ENCODE data around the gene LRSAM1. TPM values are rescaled to one million over a fixed set of nuclear protein-coding genes. Genes with fewer than 3 reads are reported as not detected.
A peak's percentile ranks its signal among the peaks of the same experiment; 100 is the strongest.

Gene LRSAM1
- total and polyA plus RNA-seq, 9 of the 15 experiments (the other 6 are each of a cell fraction or from before 2014, with no cell fraction given) = 0.07 to 16.2 (median 4.7) TPM

DNA sequence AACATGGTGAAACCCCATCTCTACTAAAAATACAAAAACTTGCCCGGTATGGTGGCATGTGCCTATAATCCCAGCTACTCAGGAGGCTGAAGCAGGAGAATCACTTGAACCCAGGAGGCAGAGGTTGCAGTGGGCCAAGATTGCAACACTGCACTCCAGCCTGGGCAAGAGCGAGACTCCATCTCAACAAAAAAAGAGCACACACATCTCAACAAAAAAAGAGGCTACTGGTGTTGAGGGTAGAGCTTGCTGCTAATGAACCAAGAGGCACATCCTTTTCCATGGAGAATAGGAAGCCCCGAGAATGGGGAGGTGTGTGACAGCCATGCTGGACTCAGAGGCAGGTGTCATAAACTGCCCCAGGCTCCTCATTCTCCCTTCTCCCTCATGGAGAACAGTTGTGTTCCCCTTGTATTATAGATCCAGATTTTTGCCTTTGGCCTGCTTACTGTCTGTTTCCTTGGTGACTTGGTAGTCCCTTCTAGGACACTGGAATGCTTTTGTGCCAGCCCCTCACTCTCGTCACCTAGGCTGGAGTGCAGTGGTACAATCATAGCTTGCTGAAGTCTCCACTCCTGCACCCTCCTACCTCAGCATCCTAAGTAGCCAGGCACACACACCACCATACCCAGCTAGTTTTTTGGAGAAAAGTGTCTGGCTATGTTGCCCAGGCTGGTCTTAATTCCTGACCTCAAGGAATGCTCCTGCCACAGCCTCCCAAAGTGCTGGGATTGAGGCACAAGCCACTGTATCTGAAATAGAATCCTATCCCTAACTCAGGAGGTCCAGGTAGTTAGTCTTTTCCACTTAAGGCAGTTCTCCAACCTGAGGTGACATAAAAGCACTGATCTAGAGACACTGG lies 5.2 kb upstream of the LRSAM1 start (continued):
- TF ChIP-seq SIX5 (IDR thresholded peaks at IDR 0.05; ENCODE audit: borderline replicate concordance in 1 of 2, insufficient read depth in 1 of 2, low read depth in 1 of 2, low read length in 2 of 2) (no peak), ZNF121 (CRISPR knock-in tag; conservative IDR thresholded peaks at IDR 0.05) (peak; percentile 98), GTF2E2 (tag; IDR thresholded peaks at IDR 0.05) (no peak), EHMT2 (IDR thresholded peaks at IDR 0.05) (no peak), DIDO1 (tag; IDR thresholded peaks at IDR 0.05; ENCODE audit: low read depth) (no peak), MYNN (IDR thresholded peaks at IDR 0.05) (peak; percentile 59), MYNN (CRISPR knock-in tag; IDR thresholded peaks at IDR 0.05) (no peak), CREB1 (IDR thresholded peaks at IDR 0.05) (no peak; the same call in 1 of the 2 replicates), CREB1 (CRISPR knock-in tag; IDR thresholded peaks at IDR 0.05) (no peak), ZNF551 (CRISPR knock-in tag; IDR thresholded peaks at IDR 0.05) (no peak), PTTG1 (tag; IDR thresholded peaks at IDR 0.05; ENCODE audit: low read depth) (no peak), ZNF77 (CRISPR knock-in tag; IDR thresholded peaks at IDR 0.05) (peak; percentile 7; the same call in 1 of the 2 replicates), POLR2AphosphoS5 (IDR thresholded peaks at IDR 0.05; ENCODE audit: control insufficient read depth, insufficient read depth, low read depth, low read length) (peak; percentile 55; the same call in 1 of the 2 replicates)
- TF ChIP-seq, protein P1, sequence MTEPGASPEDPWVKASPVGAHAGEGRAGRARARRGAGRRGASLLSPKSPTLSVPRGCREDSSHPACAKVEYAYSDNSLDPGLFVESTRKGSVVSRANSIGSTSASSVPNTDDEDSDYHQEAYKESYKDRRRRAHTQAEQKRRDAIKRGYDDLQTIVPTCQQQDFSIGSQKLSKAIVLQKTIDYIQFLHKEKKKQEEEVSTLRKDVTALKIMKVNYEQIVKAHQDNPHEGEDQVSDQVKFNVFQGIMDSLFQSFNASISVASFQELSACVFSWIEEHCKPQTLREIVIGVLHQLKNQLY (CRISPR knock-in tag; conservative IDR thresholded peaks at IDR 0.05) = no peak
- TF ChIP-seq, protein P2, sequence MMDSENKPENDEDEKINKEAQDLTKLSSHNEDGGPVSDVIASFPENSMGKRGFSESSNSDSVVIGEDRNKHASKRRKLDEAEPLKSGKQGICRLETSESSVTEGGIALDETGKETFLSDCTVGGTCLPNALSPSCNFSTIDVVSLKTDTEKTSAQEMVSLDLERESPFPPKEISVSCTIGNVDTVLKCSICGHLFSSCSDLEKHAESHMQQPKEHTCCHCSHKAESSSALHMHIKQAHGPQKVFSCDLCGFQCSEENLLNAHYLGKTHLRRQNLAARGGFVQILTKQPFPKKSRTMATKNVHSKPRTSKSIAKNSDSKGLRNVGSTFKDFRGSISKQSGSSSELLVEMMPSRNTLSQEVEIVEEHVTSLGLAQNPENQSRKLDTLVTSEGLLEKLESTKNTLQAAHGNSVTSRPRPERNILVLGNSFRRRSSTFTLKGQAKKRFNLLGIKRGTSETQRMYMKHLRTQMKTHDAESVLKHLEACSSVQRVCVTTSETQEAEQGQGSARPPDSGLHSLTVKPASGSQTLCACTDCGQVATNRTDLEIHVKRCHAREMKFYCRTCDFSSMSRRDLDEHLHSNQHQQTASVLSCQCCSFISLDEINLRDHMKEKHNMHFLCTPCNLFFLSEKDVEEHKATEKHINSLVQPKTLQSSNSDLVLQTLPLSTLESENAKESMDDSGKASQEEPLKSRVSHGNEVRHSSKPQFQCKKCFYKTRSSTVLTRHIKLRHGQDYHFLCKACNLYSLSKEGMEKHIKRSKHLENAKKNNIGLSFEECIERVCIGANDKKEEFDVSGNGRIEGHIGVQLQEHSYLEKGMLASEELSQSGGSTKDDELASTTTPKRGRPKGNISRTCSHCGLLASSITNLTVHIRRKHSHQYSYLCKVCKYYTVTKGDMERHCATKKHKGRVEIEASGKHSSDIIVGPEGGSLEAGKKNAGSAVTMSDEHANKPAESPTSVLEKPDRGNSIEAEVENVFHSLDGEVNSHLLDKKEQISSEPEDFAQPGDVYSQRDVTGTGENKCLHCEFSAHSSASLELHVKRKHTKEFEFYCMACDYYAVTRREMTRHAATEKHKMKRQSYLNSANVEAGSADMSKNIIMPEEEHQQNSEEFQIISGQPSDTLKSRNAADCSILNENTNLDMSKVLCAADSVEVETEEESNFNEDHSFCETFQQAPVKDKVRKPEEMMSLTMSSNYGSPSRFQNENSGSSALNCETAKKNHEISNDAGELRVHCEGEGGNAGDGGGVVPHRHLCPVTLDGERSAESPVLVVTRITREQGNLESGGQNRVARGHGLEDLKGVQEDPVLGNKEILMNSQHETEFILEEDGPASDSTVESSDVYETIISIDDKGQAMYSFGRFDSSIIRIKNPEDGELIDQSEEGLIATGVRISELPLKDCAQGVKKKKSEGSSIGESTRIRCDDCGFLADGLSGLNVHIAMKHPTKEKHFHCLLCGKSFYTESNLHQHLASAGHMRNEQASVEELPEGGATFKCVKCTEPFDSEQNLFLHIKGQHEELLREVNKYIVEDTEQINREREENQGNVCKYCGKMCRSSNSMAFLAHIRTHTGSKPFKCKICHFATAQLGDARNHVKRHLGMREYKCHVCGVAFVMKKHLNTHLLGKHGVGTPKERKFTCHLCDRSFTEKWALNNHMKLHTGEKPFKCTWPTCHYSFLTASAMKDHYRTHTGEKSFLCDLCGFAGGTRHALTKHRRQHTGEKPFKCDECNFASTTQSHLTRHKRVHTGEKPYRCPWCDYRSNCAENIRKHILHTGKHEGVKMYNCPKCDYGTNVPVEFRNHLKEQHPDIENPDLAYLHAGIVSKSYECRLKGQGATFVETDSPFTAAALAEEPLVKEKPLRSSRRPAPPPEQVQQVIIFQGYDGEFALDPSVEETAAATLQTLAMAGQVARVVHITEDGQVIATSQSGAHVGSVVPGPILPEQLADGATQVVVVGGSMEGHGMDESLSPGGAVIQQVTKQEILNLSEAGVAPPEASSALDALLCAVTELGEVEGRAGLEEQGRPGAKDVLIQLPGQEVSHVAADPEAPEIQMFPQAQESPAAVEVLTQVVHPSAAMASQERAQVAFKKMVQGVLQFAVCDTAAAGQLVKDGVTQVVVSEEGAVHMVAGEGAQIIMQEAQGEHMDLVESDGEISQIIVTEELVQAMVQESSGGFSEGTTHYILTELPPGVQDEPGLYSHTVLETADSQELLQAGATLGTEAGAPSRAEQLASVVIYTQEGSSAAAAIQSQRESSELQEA (IDR thresholded peaks at IDR 0.05; ENCODE audit: low read depth) = no peak
- TF ChIP-seq, protein P3, sequence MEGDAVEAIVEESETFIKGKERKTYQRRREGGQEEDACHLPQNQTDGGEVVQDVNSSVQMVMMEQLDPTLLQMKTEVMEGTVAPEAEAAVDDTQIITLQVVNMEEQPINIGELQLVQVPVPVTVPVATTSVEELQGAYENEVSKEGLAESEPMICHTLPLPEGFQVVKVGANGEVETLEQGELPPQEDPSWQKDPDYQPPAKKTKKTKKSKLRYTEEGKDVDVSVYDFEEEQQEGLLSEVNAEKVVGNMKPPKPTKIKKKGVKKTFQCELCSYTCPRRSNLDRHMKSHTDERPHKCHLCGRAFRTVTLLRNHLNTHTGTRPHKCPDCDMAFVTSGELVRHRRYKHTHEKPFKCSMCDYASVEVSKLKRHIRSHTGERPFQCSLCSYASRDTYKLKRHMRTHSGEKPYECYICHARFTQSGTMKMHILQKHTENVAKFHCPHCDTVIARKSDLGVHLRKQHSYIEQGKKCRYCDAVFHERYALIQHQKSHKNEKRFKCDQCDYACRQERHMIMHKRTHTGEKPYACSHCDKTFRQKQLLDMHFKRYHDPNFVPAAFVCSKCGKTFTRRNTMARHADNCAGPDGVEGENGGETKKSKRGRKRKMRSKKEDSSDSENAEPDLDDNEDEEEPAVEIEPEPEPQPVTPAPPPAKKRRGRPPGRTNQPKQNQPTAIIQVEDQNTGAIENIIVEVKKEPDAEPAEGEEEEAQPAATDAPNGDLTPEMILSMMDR (IDR thresholded peaks at IDR 0.05 in 2 of 3, conservative IDR thresholded peaks at IDR 0.05 in 1 of 3; ENCODE audit: insufficient read depth in 2 of 3, low read depth in 1 of 3, low read length in 3 of 3) = no peak

Data from K562 (cell line).